LNCAP (cell line): ENCODE results near the gene POU2F2.

Experiments
- CTCF ChIP-seq: fragments of 450-650 bp; IDR thresholded peaks from 2 replicates; pipeline ENCODE4 v1.5.1; 2017; ENCODE audit warnings: mild to moderate bottlenecking

The POU2F2 gene

GRCh38 chr19:42122691-42123607 is 9.3 kb downstream of the POU2F2 start:
- no peak for TF ChIP-seq CTCF

GRCh38 chr19:42121656-42122069 is 10.6 kb downstream of the POU2F2 start:
- no peak for TF ChIP-seq CTCF

DNA sequence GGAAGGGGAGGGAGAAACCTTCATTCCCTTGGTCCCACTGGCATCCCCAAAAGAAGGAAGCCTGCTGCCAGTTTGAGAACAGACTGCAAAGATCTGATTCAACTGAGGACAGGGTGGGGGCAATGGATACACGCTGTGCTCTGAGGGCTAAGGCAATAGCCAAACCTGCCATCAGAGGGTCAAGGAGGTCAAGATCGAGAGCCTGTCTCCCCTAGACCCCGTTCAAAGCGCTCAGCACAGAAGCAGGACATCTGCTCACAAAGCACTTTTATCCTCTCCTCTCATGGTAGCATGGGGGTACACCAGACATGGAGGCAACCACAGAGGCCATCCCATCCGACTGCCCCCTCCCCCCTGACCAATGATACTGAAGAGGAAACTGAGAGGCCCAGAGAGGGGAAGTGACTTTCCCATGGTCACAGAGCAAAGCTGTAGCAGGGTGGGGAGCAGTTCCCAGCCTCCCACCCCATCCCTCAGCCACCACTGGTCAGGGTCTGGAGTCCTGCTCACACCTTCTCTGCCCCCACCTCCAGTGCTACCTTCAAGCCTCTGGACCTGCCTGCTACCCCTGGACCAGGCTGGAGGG is 11.1 kb downstream of the POU2F2 start:
- no peak for TF ChIP-seq CTCF

DNA sequence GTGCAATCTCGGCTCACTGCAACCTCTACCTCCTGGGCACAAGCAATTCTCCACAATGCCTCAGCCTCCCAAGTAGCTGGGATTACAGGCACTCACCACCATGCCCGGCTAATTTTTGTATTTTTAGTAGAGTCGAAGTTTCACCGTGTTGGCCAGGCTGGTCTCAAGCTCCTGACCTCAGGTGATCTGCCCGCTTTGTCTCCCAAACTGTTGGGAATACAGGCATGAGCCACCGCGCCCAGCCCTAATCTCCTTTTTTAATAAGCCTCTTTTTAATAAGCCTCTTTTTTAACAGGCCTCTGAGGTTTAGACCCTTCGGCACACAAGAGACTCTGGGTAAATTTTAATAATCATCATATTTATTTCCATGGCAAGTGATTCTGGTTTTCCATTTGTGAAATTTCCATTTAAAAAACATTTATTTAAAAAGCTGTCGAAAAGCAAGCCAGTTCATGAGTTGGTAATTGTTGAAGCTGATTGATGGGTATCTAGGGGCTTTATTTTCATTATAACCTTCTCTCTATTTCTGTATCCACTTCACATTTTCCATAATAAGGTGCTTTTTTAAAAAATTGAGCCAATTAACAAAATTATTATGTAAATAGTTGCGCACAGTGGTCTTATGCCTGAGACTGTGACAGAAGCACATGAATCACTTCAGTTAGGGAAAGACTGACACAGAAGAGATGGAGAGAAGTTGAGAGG is 11.8 kb downstream of the POU2F2 start:
- no peak for TF ChIP-seq CTCF

DNA sequence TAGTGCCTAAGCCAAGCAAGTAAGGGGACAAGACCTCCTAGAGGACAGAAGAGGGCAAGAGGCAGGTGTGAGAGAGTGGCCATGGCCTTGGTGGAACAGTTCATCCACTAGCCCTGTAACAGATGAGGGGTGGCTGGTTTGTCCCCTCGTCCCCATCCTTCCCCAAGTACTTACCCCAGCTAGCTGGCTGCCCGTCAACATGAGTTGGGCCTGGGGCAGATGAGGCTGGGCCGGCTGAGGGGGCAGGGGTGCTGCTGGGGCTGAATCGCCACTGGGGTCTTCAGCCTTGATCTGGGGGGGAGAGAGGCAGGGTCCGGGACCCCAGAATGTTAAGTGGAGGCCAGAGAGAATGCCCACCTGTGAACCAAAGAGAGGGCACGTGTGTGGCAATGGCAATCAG is 15.2 kb downstream of the POU2F2 start:
- no peak for TF ChIP-seq CTCF

- TF ChIP-seq CTCF: no peak
Observed at GRCh38 chr19:42116308-42117075, 15.8 kb downstream of the POU2F2 start.

DNA sequence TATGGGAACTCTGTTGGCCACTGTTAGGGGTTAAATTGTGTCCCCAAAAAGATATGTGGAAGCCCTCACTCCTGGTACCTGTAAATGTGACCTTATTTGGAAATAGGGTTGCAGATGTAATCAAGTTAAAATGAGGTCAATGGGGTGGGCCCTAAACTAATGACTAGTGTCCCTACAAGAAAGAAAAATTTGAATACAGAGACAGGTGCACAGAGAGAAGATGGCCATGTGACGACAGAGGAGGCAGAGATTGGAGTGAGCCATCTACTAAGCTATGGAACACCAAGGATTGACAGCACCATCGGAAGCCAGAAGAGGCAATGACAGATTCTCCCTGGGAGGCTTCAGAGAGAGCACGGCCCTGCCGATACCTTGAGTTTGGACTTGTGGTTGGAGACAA is 16.5 kb downstream of the POU2F2 start:
- no peak for TF ChIP-seq CTCF
